ENCODE measurements around the gene GSC2. TPM values are rescaled to one million over a fixed set of nuclear protein-coding genes. Genes with fewer than 3 reads are reported as not detected.

The GSC2 gene
- total and polyA plus RNA-seq, 9 of the 15 experiments (the other 6 are each of a cell fraction or from before 2014, with no cell fraction given), result not detected

DNA sequence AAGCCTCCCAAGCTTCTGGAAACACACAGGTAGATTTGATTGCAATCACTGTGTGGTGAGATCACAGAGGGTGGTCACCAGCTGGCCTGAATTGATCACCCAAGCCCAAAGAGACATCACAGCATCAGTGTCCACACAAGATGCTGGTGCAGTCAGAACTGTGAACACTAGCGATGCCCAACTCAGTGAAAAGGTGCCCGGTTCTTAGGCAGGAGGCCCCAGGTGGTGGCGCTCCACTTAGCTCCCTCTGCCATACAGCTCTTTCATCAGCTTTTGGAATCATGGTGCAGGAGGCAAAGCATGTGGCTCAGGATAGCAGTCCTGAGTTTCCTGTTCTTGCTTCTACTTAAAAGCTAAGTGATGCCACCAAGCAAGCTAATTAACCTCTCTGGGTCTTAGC is 39.0 kb downstream of the GSC2 start (continued):
- TF ChIP-seq, protein P1, sequence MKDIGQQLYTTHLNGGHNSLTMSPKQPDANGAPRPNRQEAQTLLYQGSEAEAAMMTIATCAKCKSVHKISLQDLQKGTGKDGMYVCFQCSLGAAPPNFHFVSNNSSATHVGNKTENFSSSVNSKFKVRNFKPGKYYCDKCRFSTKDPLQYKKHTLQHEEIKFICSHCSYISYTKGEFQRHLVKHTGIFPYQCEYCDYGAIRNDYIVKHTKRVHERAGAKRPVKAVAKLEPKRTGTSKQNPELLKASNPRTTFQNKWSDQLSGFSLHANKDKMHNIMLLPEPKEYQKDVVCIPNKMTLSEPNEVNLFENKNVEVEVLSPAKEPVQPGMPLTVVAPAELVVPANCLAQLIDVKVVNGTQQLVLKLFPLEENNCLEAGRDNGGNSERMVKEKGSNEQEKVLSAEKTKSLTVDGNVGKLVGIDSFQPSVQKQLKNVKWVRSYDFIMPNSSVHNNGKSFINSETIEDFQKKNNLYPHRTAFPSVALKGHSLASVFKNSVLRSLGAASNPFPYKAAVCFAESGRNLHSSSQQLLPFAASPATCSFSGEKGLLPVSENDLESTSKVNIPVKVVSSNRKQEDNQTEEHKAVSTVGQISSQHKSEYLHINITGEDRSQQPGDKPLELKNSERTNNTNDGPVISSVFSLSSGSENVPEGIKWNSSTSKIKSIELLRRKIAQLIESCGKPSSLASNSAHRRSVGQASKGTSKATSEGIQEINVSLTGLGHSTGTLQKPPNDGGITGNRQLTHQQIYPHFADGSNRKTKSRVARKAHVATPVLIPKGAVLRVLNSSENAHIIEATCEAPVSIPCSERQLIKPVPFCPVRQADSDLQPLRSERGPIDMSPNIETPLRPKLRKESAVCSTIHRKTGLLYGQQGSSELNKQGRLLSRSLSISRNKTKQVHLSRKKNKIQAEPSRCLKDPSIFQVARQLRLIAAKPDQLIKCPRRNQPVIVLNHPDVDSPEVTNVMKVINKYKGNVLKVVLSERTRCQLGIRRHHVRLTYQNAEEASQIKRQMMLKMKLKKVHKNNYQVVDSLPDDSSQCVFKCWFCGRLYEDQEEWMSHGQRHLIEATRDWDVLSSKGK (CRISPR knock-in tag; IDR thresholded peaks at IDR 0.05), result no peak
- TF ChIP-seq ZNF354B (CRISPR knock-in tag; IDR thresholded peaks at IDR 0.05), result no peak
- no peak for TF ChIP-seq HDAC8 (tag; IDR thresholded peaks at IDR 0.05)
- TF ChIP-seq BMI1 (IDR thresholded peaks at IDR 0.05; ENCODE audit: low read length), result no peak
- TF ChIP-seq ZBTB17 (CRISPR knock-in tag; IDR thresholded peaks at IDR 0.05), result no peak
- TF ChIP-seq, protein P2, sequence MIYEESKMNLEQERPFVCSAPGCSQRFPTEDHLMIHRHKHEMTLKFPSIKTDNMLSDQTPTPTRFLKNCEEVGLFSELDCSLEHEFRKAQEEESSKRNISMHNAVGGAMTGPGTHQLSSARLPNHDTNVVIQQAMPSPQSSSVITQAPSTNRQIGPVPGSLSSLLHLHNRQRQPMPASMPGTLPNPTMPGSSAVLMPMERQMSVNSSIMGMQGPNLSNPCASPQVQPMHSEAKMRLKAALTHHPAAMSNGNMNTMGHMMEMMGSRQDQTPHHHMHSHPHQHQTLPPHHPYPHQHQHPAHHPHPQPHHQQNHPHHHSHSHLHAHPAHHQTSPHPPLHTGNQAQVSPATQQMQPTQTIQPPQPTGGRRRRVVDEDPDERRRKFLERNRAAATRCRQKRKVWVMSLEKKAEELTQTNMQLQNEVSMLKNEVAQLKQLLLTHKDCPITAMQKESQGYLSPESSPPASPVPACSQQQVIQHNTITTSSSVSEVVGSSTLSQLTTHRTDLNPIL (CRISPR knock-in tag; IDR thresholded peaks at IDR 0.05), result no peak
- TF ChIP-seq CTBP1 (IDR thresholded peaks at IDR 0.05; ENCODE audit: borderline replicate concordance), result peak; percentile 70
- TF ChIP-seq, protein P3, sequence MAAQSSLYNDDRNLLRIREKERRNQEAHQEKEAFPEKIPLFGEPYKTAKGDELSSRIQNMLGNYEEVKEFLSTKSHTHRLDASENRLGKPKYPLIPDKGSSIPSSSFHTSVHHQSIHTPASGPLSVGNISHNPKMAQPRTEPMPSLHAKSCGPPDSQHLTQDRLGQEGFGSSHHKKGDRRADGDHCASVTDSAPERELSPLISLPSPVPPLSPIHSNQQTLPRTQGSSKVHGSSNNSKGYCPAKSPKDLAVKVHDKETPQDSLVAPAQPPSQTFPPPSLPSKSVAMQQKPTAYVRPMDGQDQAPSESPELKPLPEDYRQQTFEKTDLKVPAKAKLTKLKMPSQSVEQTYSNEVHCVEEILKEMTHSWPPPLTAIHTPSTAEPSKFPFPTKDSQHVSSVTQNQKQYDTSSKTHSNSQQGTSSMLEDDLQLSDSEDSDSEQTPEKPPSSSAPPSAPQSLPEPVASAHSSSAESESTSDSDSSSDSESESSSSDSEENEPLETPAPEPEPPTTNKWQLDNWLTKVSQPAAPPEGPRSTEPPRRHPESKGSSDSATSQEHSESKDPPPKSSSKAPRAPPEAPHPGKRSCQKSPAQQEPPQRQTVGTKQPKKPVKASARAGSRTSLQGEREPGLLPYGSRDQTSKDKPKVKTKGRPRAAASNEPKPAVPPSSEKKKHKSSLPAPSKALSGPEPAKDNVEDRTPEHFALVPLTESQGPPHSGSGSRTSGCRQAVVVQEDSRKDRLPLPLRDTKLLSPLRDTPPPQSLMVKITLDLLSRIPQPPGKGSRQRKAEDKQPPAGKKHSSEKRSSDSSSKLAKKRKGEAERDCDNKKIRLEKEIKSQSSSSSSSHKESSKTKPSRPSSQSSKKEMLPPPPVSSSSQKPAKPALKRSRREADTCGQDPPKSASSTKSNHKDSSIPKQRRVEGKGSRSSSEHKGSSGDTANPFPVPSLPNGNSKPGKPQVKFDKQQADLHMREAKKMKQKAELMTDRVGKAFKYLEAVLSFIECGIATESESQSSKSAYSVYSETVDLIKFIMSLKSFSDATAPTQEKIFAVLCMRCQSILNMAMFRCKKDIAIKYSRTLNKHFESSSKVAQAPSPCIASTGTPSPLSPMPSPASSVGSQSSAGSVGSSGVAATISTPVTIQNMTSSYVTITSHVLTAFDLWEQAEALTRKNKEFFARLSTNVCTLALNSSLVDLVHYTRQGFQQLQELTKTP (IDR thresholded peaks at IDR 0.05; ENCODE audit: low read depth in 1 of 2, partially characterized antibody in 2 of 2), result no peak
- peak; percentile 10; the same call in 1 of the 2 replicates for TF ChIP-seq ZNF707 (CRISPR knock-in tag; conservative IDR thresholded peaks at IDR 0.05)
- no peak for TF ChIP-seq TGIF2 (CRISPR knock-in tag; IDR thresholded peaks at IDR 0.05)
- TF ChIP-seq, protein P4, sequence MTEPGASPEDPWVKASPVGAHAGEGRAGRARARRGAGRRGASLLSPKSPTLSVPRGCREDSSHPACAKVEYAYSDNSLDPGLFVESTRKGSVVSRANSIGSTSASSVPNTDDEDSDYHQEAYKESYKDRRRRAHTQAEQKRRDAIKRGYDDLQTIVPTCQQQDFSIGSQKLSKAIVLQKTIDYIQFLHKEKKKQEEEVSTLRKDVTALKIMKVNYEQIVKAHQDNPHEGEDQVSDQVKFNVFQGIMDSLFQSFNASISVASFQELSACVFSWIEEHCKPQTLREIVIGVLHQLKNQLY (CRISPR knock-in tag; conservative IDR thresholded peaks at IDR 0.05), result no peak
- no peak for TF ChIP-seq PCBP2 (IDR thresholded peaks at IDR 0.05; ENCODE audit: low read depth, low read length, poor library complexity, severe bottlenecking)
- TF ChIP-seq TAF1 (IDR thresholded peaks at IDR 0.05; ENCODE audit: control insufficient read depth, extremely low read depth, insufficient read depth, low read length, severe bottlenecking), result no peak
- no peak for TF ChIP-seq MCM5 (IDR thresholded peaks at IDR 0.05; ENCODE audit: low read depth)
- TF ChIP-seq NR3C1 (CRISPR knock-in tag; IDR thresholded peaks at IDR 0.05), result no peak
- TF ChIP-seq ZFPM2 (CRISPR knock-in tag; IDR thresholded peaks at IDR 0.05), result no peak
- no peak for TF ChIP-seq STAT5B (CRISPR knock-in tag; IDR thresholded peaks at IDR 0.05)
- no peak for TF ChIP-seq ZNF224 (CRISPR knock-in tag; IDR thresholded peaks at IDR 0.05)

Measured in K562 (cell line).